Kidney (tissue), 14 donors: Measurements from ENCODE around the gene PGP. TPM values are rescaled to one million over a fixed set of nuclear protein-coding genes. Genes with fewer than 3 reads are reported as not detected.
A peak's percentile ranks its signal among the peaks of the same experiment; 100 is the strongest.

Source experiments
- DNase-seq, 5 donors: peaks; one replicate each; pipeline ENCODE4 v3.0.0-alpha.2; 2013 to 2020
- FAIRE-seq: peaks from 2 replicates; lab custom pipeline; 2012; peaks lifted over from hg19 to GRCh38; lab: Jason Lieb, UNC
- H3K27ac ChIP-seq, 2 donors: one replicate each; pipeline ENCODE4 v1.7.0; 2013; ENCODE audit warnings: low read depth in 2 of 2, low read length in 2 of 2, inconsistent platforms in 1 of 2
- H3K27me3 ChIP-seq: one replicate; pipeline ENCODE4 v1.7.1; 2013; ENCODE audit warnings: low read length, inconsistent platforms; ENCODE audit not compliant: control insufficient read depth, insufficient read depth
- H3K36me3 ChIP-seq, 3 donors: one replicate each; pipeline versions ENCODE4 v1.7.0 to v1.7.1; 2013; ENCODE audit warnings: low read length in 3 of 3, control low read depth in 1 of 3, inconsistent platforms in 1 of 3; ENCODE audit not compliant: insufficient read depth in 3 of 3, control insufficient read depth in 2 of 3
- H3K4me1 ChIP-seq, 3 donors: one replicate each; pipeline versions ENCODE4 v1.7.0 to v1.7.1; 2013; ENCODE audit warnings: low read length in 3 of 3, inconsistent platforms in 1 of 3, low read depth in 1 of 3; ENCODE audit not compliant: control insufficient read depth in 2 of 3, insufficient read depth in 2 of 3
- H3K4me3 ChIP-seq, 3 donors: one replicate each; pipeline versions ENCODE4 v1.7.0 to v1.8.1; 2013; ENCODE audit warnings: low read length in 3 of 3, control low read depth in 1 of 3, inconsistent platforms in 1 of 3
- H3K9ac ChIP-seq, 3 donors: one replicate each; pipeline versions ENCODE4 v1.7.0 to v1.7.1; 2013; ENCODE audit warnings: low read length in 3 of 3, control low read depth in 1 of 3, inconsistent platforms in 1 of 3
- H3K9me3 ChIP-seq, 3 donors: one replicate each; pipeline versions ENCODE4 v1.7.0 to v1.7.1; 2013; ENCODE audit warnings: low read length in 3 of 3, control low read depth in 1 of 3, inconsistent platforms in 1 of 3; ENCODE audit not compliant: control insufficient read depth in 2 of 3, insufficient read depth in 1 of 3
- intact Hi-C: fragments of 100-400 bp; cut with DNase I; formaldehyde crosslinking; loops from one replicate; pipeline ENCODE4 v1.11.1; 2022
- polyA plus RNA-seq: library from polyadenylated mRNA; stranded (reverse); fragments of 350-450 nt; fragmentation: Illumina TruSeq; extraction: RNeasy Lipid Tissue Mini Kit (QIAGEN cat#74804); gene quantifications from one replicate; pipeline ENCODE4 v1.2.3, GENCODE V29; 2014; ENCODE audit warnings: low read depth, low replicate concordance; ENCODE audit not compliant: insufficient read depth
- total RNA-seq: library from RNA; stranded (reverse); fragmentation: NEBNext Ultra II Directional; extraction: Animal tissue kit (Norgen Biotek cat#: 25700); gene quantifications from one replicate; pipeline ENCODE4 v1.2.1, GENCODE V29; 2021
- TF ChIP-seq, protein P1 (sequence below): IDR thresholded peaks from 3 replicates; pipeline ENCODE4 v1.5.1; 2012; ENCODE audit warnings: mild to moderate bottlenecking, moderate library complexity, borderline replicate concordance; ENCODE audit not compliant: insufficient read depth; ENCODE audit errors: extremely low read depth
- donor health status: control.
- donor health status: control.
- donor health status: control.
- donor health status: control.
- donor health status: control.
- donor health status: DM: yes; HTN: yes; CAD: no.
- donor health status: Normal renal cell carcinoma (clear cell type).

The PGP gene
- total and polyA plus RNA-seq, 2 donors from 2014 or later: 13.5 to 21.2 TPM

DNA sequence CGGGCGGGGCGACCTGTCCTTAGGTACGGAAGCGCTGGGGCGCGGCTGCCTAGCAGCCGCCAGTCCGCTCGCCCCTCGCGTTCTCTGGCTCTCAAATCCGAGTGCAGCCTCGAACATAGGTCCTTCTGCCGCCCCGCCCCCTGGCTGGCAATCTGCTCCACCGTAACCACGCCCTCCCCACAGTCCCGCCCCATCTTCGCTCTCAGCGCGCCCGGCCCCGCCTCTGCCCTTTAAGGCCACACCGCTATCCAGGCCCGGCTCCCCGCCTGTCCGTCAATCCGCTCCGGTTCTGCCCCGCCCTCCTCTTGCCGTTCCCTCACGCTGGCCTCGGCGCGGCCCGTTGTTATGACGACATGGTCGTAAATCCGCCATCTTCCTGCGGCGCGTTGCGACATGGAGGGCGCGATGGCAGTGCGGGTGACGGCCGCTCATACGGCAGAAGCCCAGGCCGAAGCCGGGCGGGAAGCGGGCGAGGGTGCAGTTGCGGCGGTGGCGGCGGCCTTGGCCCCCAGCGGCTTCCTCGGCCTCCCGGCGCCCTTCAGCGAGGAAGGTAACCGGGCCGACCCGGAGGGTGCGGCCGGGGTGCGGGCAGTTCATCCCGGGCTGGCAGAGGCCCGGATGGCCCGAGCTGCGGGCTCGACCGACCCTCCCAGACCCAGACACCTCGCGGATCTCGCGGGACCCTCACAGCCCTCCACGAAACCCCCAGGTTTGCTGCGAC lies 8.7 kb upstream of the PGP start, which contains the start of gene E4F1:
Gene E4F1 (plus strand): TSS at position 371 of the 721 bp plus-strand sequence. CDS start 23 bp downstream, at position 394.
- Histone ChIP-seq H3K9me3 (no peaks in the 10 kb centered on the region), H3K36me3 (no peaks in the 10 kb centered on the region), H3K9ac (peak within 1 kb of the TSS; percentile 47 to 96 (median 55)), H3K4me1 (peaks cover 0 to 6% (median 3%) of the 10 kb centered on the region in 3 donors), H3K27ac (peak within 1 kb of the TSS; percentile 65 to 69), H3K27me3 (no peaks in the 10 kb centered on the region), H3K4me3 (peak within 1 kb of the TSS; percentile 54 to 71 (median 70))
- TF ChIP-seq, protein P1, sequence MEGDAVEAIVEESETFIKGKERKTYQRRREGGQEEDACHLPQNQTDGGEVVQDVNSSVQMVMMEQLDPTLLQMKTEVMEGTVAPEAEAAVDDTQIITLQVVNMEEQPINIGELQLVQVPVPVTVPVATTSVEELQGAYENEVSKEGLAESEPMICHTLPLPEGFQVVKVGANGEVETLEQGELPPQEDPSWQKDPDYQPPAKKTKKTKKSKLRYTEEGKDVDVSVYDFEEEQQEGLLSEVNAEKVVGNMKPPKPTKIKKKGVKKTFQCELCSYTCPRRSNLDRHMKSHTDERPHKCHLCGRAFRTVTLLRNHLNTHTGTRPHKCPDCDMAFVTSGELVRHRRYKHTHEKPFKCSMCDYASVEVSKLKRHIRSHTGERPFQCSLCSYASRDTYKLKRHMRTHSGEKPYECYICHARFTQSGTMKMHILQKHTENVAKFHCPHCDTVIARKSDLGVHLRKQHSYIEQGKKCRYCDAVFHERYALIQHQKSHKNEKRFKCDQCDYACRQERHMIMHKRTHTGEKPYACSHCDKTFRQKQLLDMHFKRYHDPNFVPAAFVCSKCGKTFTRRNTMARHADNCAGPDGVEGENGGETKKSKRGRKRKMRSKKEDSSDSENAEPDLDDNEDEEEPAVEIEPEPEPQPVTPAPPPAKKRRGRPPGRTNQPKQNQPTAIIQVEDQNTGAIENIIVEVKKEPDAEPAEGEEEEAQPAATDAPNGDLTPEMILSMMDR: no peak
- peak; percentile 46 for FAIRE-seq
- intact Hi-C loops: no loop called here
- peak; percentile 99 to 100 (median 100) for DNase-seq

DNA sequence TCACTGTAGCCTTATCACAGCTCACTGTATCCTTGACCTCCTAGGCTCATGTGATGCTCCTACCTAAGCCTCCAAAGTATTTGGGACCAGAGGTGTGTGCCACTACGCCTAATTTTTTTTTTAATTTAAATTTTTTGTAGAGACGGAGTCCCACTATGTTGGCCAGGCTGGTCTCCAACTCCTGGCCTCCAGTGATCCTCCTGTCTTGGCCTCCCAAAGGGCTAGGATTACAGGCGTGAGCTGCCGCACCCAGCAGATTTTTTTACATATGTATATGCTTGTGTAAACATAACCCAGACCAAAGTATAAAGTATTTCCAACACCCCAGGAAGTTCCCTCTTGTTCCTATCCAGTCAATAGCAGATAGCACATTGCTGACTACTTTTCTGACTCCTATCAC lies 1.7 kb upstream of the PGP start:
- H3K36me3 ChIP-seq: no peaks in the 10 kb centered on the region
- intact Hi-C loops: no loop called here
- no peak overlapping the region for H3K4me3 ChIP-seq
- peaks cover 0 to 25% (median 15%) of the 10 kb centered on the region in 3 donors for H3K4me1 ChIP-seq
- no peak overlapping the region for H3K27ac ChIP-seq
- H3K9me3 ChIP-seq: no peaks in the 10 kb centered on the region
- no peak overlapping the region for H3K9ac ChIP-seq
- FAIRE-seq (no peak), DNase-seq (no peak)
- TF ChIP-seq, protein P1: no peak
- H3K27me3 ChIP-seq: no peaks in the 10 kb centered on the region

DNA sequence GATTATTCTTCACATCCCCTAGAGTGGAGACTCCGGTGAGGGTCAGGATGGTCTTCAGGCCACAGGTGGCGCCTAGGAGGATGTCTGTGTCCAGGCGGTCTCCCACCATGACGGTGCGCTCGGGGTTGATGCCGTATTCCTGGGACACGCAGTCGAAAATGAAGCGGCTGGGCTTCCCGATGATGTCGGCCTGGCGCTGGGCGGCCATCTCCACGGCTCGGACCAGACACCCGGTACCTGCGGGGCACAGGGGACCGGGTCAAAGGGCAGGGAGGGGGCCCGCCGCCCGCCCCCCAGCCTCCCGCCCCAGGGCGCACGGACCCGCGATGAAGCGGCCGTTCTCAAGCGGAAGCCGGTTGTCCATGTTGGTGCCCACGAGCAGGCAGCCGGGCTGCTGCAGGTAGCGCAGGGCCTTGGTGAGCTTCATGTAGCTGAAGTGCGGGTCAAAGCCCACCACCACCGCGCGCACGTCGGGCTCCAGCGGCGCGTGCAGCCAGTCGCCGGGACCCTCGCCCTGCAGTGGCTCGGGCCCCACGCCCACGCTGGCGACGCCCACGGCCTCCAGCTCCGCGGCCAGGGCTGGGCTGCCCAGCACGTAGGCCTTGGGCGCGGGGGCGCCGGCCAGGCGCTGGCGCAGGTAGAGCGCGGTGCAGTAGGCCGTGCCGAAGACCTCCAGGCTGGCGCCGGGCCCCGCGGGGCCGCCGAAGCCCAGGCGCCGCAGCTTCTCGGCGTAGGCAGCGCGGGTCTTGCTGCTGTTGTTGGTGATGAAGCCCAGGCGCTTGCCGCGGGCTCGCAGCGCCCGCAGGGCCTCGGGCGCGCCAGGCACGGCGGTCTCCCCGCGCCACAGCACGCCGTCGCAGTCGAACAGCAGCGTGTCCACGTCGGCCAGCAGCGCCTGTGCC lies 572 bp downstream of the PGP start:
- Histone ChIP-seq H3K36me3 (peaks cover 0 to 1% (median 0%) of the 10 kb centered on the region in 3 donors), H3K9me3 (no peaks in the 10 kb centered on the region), H3K4me1 (peaks cover 0 to 25% (median 15%) of the 10 kb centered on the region in 3 donors), H3K27ac (peak overlapping the region in 1 of 2 donors; percentile 57), H3K9ac (peak overlapping the region in 2 of 3 donors; percentile 46 to 73), H3K27me3 (no peaks in the 10 kb centered on the region), H3K4me3 (peak overlapping the region; percentile 38 to 73 (median 65))
- no peak for FAIRE-seq
- intact Hi-C loops: no loop called here
- DNase-seq: peak in 2 of 5 donors; percentile 70 to 81
- TF ChIP-seq, protein P1: no peak
